IMR-90 (cell line): ENCODE results near the gene CDA.

Experiments
- BHLHE40 ChIP-seq: fragments of 150-350 bp; IDR thresholded peaks from 2 replicates; pipeline ENCODE4 v1.6.1; 2016; ENCODE audit warnings: mild to moderate bottlenecking, low read depth, low read length
- CEBPB ChIP-seq: IDR thresholded peaks from 2 replicates; pipeline ENCODE4 v1.6.1; 2012; ENCODE audit warnings: low read depth, low read length, improper control_type of control experiment
- CTCF ChIP-seq: conservative IDR thresholded peaks from 2 replicates; pipeline ENCODE4 v1.5.1; 2012; ENCODE audit warnings: mild to moderate bottlenecking, low read depth, low read length, improper control_type of control experiment
- MAFK ChIP-seq: IDR thresholded peaks from 2 replicates; pipeline ENCODE4 v1.6.1; 2012; ENCODE audit warnings: low read depth, low read length, improper control_type of control experiment
- MXI1 ChIP-seq: IDR thresholded peaks from 2 replicates; pipeline ENCODE4 v1.6.1; 2012; ENCODE audit warnings: low read depth, mild to moderate bottlenecking, low read length, moderate library complexity, borderline replicate concordance
- POLR2A ChIP-seq: IDR thresholded peaks from 2 replicates; pipeline ENCODE4 v1.6.1; 2012; ENCODE audit warnings: mild to moderate bottlenecking, low read depth, low read length
- RAD21 ChIP-seq: IDR thresholded peaks from 2 replicates; pipeline ENCODE4 v1.6.1; 2012; ENCODE audit warnings: low read length, improper control_type of control experiment
- RFX5 ChIP-seq: IDR thresholded peaks from 2 replicates; pipeline ENCODE4 v1.8.0; 2012; ENCODE audit warnings: low read depth, mild to moderate bottlenecking, low read length, moderate library complexity
- SMC3 ChIP-seq: fragments of 150-350 bp; IDR thresholded peaks from 2 replicates; pipeline ENCODE4 v1.6.1; 2016; ENCODE audit warnings: low read depth, mild to moderate bottlenecking, antibody characterized with exemption, low read length, moderate library complexity
- USF2 ChIP-seq: fragments of 150-350 bp; IDR thresholded peaks from 2 replicates; pipeline ENCODE4 v1.6.1; 2017; ENCODE audit warnings: mild to moderate bottlenecking, antibody characterized with exemption, low read length, low read depth

GRCh38 chr1:20609541-20609940 is 20.6 kb downstream of the CDA start:
- no peak for TF ChIP-seq POLR2A
- TF ChIP-seq USF2 = no peak
- no peak for TF ChIP-seq CTCF
- no peak for TF ChIP-seq RAD21
- no peak for TF ChIP-seq MAFK
- TF ChIP-seq SMC3 = no peak
- TF ChIP-seq MXI1 = no peak
- TF ChIP-seq CEBPB = no peak
- no peak for TF ChIP-seq RFX5
- no peak for TF ChIP-seq BHLHE40
